Measurements from ENCODE around the gene ANKMY1. TPM values are rescaled to one million over a fixed set of nuclear protein-coding genes. Genes with fewer than 3 reads are reported as not detected.

Gene ANKMY1
- total RNA-seq, 1 donor from 2014 or later: 28.5 TPM

DNA sequence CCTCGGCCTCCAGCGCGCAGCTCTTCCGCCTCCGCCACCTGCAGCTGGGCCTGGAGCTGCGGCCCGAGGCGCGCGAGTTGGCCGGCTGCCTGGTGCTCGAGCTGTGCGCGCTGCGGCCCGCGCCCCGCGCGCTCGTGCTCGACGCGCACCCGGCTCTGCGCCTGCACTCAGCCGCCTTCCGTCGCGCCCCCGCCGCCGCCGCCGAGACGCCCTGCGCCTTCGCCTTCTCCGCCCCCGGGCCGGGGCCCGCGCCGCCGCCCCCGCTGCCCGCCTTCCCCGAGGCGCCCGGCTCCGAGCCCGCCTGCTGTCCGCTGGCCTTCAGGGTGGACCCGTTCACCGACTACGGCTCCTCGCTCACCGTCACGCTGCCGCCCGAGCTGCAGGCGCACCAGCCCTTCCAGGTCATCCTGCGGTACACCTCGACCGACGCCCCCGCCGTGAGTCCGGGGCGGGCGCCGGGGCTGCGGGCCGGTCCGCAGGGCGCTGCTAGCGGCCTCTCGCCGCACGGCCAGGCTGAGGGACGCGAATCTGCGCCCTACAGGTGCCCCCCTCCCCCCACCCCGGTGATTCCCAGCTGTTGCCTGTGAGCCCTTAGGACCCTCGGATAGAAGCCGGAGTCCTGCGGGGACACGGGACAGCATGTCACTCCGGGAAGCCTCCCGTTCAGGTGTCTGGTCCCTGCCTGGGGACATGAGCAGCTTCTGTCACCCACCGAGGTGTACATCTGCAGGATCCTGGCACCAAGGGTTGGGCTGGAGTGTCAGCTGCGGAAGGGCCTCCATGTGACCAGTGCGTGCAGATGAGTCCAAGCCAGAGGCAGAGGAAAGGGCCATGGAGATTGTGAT, 11.1 kb upstream of the ANKMY1 start:
- peak overlapping the region; percentile 74 for H3K4me3 Mint-ChIP-seq (ENCODE audit: unreplicated experiment)
- H3K27ac Mint-ChIP-seq (ENCODE audit: unreplicated experiment): peak overlapping the region; percentile 59
- H3K9me3 Mint-ChIP-seq (ENCODE audit: unreplicated experiment): no peaks in the 10 kb centered on the region
- TF ChIP-seq CTCF (IDR thresholded peaks at IDR 0.05): no peak
- H3K36me3 Mint-ChIP-seq (ENCODE audit: unreplicated experiment): no peaks in the 10 kb centered on the region
- H3K27me3 Mint-ChIP-seq (ENCODE audit: unreplicated experiment): no peaks in the 10 kb centered on the region
- DNase-seq (ENCODE audit: extremely low spot score, unreplicated experiment): peak; percentile 84
- H3K4me1 Mint-ChIP-seq (ENCODE audit: unreplicated experiment): peaks cover 39% of the 10 kb centered on the region

DNA sequence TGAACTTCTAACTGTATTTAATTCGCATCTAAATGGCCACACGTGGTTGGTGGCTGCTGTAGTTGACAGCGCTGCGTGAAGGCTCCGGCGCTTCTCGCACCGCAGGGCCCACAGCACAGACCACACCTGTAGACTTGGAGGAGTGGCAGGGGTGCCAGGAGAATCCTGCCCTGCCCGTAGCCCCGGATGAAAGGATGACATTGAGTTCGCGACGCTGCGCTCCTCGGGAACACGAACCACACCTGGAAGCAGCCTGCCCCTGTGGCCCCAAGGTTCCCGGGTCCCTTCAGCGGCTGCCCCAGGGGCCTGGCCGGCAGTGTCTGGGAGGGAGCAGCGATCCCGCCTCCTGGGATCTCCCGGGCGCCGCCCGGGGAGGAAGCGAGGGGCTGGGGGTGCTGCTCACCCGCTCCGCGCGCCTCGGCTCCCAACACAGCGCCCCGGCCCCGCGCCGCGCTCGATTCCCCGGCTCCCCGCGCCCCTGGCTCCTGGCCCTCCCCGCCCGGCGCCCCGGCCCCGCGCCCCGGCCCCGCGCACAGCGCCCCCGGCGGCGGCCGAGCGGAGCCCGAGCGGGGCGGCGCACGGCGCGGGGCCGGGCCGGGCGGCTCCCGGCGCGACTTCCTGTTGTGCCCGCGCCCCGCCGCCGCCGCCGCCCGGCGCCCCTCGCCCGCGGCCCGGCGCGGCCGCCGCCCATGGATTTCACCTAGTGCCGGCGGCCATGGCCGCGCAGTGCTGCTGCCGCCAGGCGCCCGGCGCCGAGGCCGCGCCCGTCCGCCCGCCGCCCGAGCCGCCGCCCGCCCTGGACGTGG, 10.3 kb upstream of the ANKMY1 start, which contains the start of gene RNPEPL1:
RNPEPL1 (plus strand) TSS at position 613 of the 806 bp plus-strand sequence; CDS start at position 716, 103 bp downstream.
- no peaks in the 10 kb centered on the region for H3K27me3 Mint-ChIP-seq (ENCODE audit: unreplicated experiment)
- peak within 1 kb of the TSS; percentile 86 for H3K4me3 Mint-ChIP-seq (ENCODE audit: unreplicated experiment)
- DNase-seq (ENCODE audit: extremely low spot score, unreplicated experiment): peak; percentile 84
- H3K9me3 Mint-ChIP-seq (ENCODE audit: unreplicated experiment): no peaks in the 10 kb centered on the region
- peak within 1 kb of the TSS; percentile 84 for H3K27ac Mint-ChIP-seq (ENCODE audit: unreplicated experiment)
- peaks cover 41% of the 10 kb centered on the region for H3K4me1 Mint-ChIP-seq (ENCODE audit: unreplicated experiment)
- peak; percentile 19 for TF ChIP-seq CTCF (IDR thresholded peaks at IDR 0.05)
- H3K36me3 Mint-ChIP-seq (ENCODE audit: unreplicated experiment): no peaks in the 10 kb centered on the region

GRCh38 chr2:240567137-240567871, 9.5 kb upstream of the ANKMY1 start:
- Mint-ChIP-seq H3K4me3 (ENCODE audit: unreplicated experiment) (peak overlapping the region; percentile 86), H3K27ac (ENCODE audit: unreplicated experiment) (peak overlapping the region; percentile 84), H3K36me3 (ENCODE audit: unreplicated experiment) (no peaks in the 10 kb centered on the region), H3K27me3 (ENCODE audit: unreplicated experiment) (no peaks in the 10 kb centered on the region), H3K4me1 (ENCODE audit: unreplicated experiment) (peaks cover 42% of the 10 kb centered on the region), H3K9me3 (ENCODE audit: unreplicated experiment) (no peaks in the 10 kb centered on the region)
- DNase-seq (ENCODE audit: extremely low spot score, unreplicated experiment): peak; percentile 76
- TF ChIP-seq CTCF (IDR thresholded peaks at IDR 0.05): no peak

GRCh38 chr2:240566203-240567136, 8.7 kb upstream of the ANKMY1 start:
- no peaks in the 10 kb centered on the region for H3K9me3 Mint-ChIP-seq (ENCODE audit: unreplicated experiment)
- H3K4me1 Mint-ChIP-seq (ENCODE audit: unreplicated experiment): peaks cover 49% of the 10 kb centered on the region
- peak overlapping the region; percentile 86 for H3K4me3 Mint-ChIP-seq (ENCODE audit: unreplicated experiment)
- peak; percentile 96 for TF ChIP-seq CTCF (IDR thresholded peaks at IDR 0.05)
- H3K27ac Mint-ChIP-seq (ENCODE audit: unreplicated experiment): peak overlapping the region; percentile 65
- no peaks in the 10 kb centered on the region for H3K27me3 Mint-ChIP-seq (ENCODE audit: unreplicated experiment)
- DNase-seq (ENCODE audit: extremely low spot score, unreplicated experiment): peak; percentile 94
- no peaks in the 10 kb centered on the region for H3K36me3 Mint-ChIP-seq (ENCODE audit: unreplicated experiment)

All from osteocyte (in vitro differentiated cells).